Neuronal stem cell (in vitro differentiated cells): ENCODE measurements around the gene ANKFN1.

Source experiments
- DNase-seq: peaks from one replicate; pipeline ENCODE4 v3.0.0-alpha.2; 2013; ENCODE audit warnings: low spot score
- H2AFZ ChIP-seq: one replicate; pipeline ENCODE4 v1.6.1; 2013; ENCODE audit warnings: mild to moderate bottlenecking, low read length, inconsistent platforms
- H2AK5ac ChIP-seq: 2 replicates; pipeline ENCODE4 v1.6.1; 2013; ENCODE audit warnings: low read depth, mild to moderate bottlenecking, inconsistent platforms, low read length, moderate library complexity, mixed read lengths
- H2BK120ac ChIP-seq: 2 replicates; pipeline ENCODE4 v1.6.1; 2013; ENCODE audit warnings: low read depth, mild to moderate bottlenecking, inconsistent platforms, low read length, moderate library complexity, mixed read lengths
- H2BK12ac ChIP-seq: one replicate; pipeline ENCODE4 v1.6.1; 2013; ENCODE audit warnings: low read length, inconsistent platforms
- H2BK15ac ChIP-seq: 2 replicates; pipeline ENCODE4 v1.6.1; 2013; ENCODE audit warnings: mild to moderate bottlenecking, low read length, inconsistent platforms, mixed read lengths
- H2BK5ac ChIP-seq: one replicate; pipeline ENCODE4 v1.6.1; 2013; ENCODE audit warnings: inconsistent platforms, mild to moderate bottlenecking, low read length, moderate library complexity
- H3K14ac ChIP-seq: one replicate; pipeline ENCODE4 v1.6.1; 2013; ENCODE audit warnings: low read length, inconsistent platforms
- H3K18ac ChIP-seq: 2 replicates; pipeline ENCODE4 v1.6.1; 2013; ENCODE audit warnings: low read length, inconsistent platforms
- H3K23ac ChIP-seq: 2 replicates; pipeline ENCODE4 v1.6.1; 2013; ENCODE audit warnings: low read depth, mild to moderate bottlenecking, mixed read lengths, low read length, inconsistent platforms; ENCODE audit not compliant: poor library complexity
- H3K27ac ChIP-seq: replicated peaks from 3 replicates; pipeline ENCODE4 v1.5.1; 2013; ENCODE audit warnings: low read length, inconsistent platforms
- H3K27me3 ChIP-seq, 3 experiments: 2 replicates each; pipeline ENCODE4 v1.6.1; 2013; ENCODE audit warnings: low read length in 3 of 3, mild to moderate bottlenecking in 2 of 3, inconsistent platforms in 1 of 3, low read depth in 1 of 3, mixed read lengths in 1 of 3, moderate library complexity in 1 of 3; ENCODE audit not compliant: control insufficient read depth in 3 of 3, insufficient read depth in 3 of 3
- H3K36me3 ChIP-seq, 2 donors: replicated peaks in 1 of 2; 2 replicates each; pipeline ENCODE4 v1.6.1; 2013; ENCODE audit warnings: low read length in 2 of 2; ENCODE audit not compliant: control insufficient read depth in 2 of 2, insufficient read depth in 2 of 2
- H3K4ac ChIP-seq: 2 replicates; pipeline ENCODE4 v1.6.1; 2013; ENCODE audit warnings: inconsistent platforms, mild to moderate bottlenecking, low read length, moderate library complexity
- H3K4me1 ChIP-seq, 2 donors: 1 replicate in 1 of 2; 2 replicates in 1 of 2; pipeline ENCODE4 v1.6.1; 2013; ENCODE audit warnings: low read length in 2 of 2, low read depth in 1 of 2; ENCODE audit not compliant: control insufficient read depth in 2 of 2, insufficient read depth in 1 of 2
- H3K4me2 ChIP-seq: one replicate; pipeline ENCODE4 v1.6.1; 2013; ENCODE audit warnings: mild to moderate bottlenecking, low read length, inconsistent platforms; ENCODE audit not compliant: insufficient read depth, poor library complexity, severe bottlenecking
- H3K4me3 ChIP-seq, 2 donors: 2 replicates each; pipeline ENCODE4 v1.5.1; 2013; ENCODE audit warnings: low read length in 2 of 2, mild to moderate bottlenecking in 2 of 2, inconsistent platforms in 1 of 2, moderate library complexity in 1 of 2
- H3K79me1 ChIP-seq: one replicate; pipeline ENCODE4 v1.6.1; 2013; ENCODE audit warnings: low read depth, mild to moderate bottlenecking, inconsistent platforms, low read length, moderate library complexity
- H3K9ac ChIP-seq: one replicate; pipeline ENCODE4 v1.6.1; 2013; ENCODE audit warnings: mild to moderate bottlenecking, low read depth, low read length, inconsistent platforms; ENCODE audit not compliant: poor library complexity
- H3K9me3 ChIP-seq, 2 donors: replicated peaks in 1 of 2; 2 replicates each; pipeline versions ENCODE3 to v1.6.1; 2013; ENCODE audit warnings: low read length in 2 of 2, mild to moderate bottlenecking in 2 of 2, inconsistent platforms in 1 of 2, low read depth in 1 of 2, mixed read lengths in 1 of 2, moderate library complexity in 1 of 2; ENCODE audit not compliant: control insufficient read depth in 2 of 2, insufficient read depth in 1 of 2
- H4K8ac ChIP-seq: one replicate; pipeline ENCODE4 v1.6.1; 2013; ENCODE audit warnings: low read depth, mild to moderate bottlenecking, inconsistent platforms, low read length, moderate library complexity
- H4K91ac ChIP-seq: one replicate; pipeline ENCODE4 v1.6.1; 2013; ENCODE audit warnings: low read length, low read depth, mild to moderate bottlenecking, inconsistent platforms; ENCODE audit not compliant: poor library complexity
- WGBS, 2 donors: extraction: QIAGEN DNeasy Blood & Tissue Kit; methylation state at CpG; one replicate each; pipeline ENCODE4 v1.1.7; 2013; ENCODE audit warnings: missing lambda C conversion rate in 2 of 2, mixed read lengths in 1 of 2; ENCODE audit not compliant: insufficient read length in 2 of 2, insufficient replicate concordance in 1 of 2; ENCODE audit errors: extremely low coverage in 2 of 2; 5-methylcytosine and 5-hydroxymethylcytosine counted together

The ANKFN1 gene

GRCh38 chr17:56523042-56523441 lies 369.8 kb downstream of the ANKFN1 start:
- H2BK120ac ChIP-seq: no peak overlapping the region
- no peaks in the 10 kb centered on the region for H3K36me3 ChIP-seq
- no peak overlapping the region for H2BK15ac ChIP-seq
- no peak overlapping the region for H2AK5ac ChIP-seq
- no peaks in the 10 kb centered on the region for H3K9me3 ChIP-seq
- H3K4me2 ChIP-seq: no peak overlapping the region
- H3K23ac ChIP-seq: no peak overlapping the region
- H3K4me1 ChIP-seq: peaks cover 0 to 6% of the 10 kb centered on the region in 2 donors
- no peak for DNase-seq
- no peak overlapping the region for H2BK5ac ChIP-seq
- H3K4me3 ChIP-seq: no peak overlapping the region
- no peak overlapping the region for H3K18ac ChIP-seq
- no peak overlapping the region for H3K27ac ChIP-seq
- H2BK12ac ChIP-seq: no peak overlapping the region
- H3K27me3 ChIP-seq: no peaks in the 10 kb centered on the region
- H2AFZ ChIP-seq: no peak overlapping the region
- H4K91ac ChIP-seq: no peak overlapping the region
- H3K14ac ChIP-seq: no peak overlapping the region
- H3K4ac ChIP-seq: no peak overlapping the region
- no peaks in the 10 kb centered on the region for H3K79me1 ChIP-seq
- H4K8ac ChIP-seq: no peak overlapping the region
- no CpG with 5 or more reads among the region's 2 CpGs for WGBS, 2 donors
- no peak overlapping the region for H3K9ac ChIP-seq

- Histone ChIP-seq H4K8ac (no peak overlapping the region), H3K9me3 (no peaks in the 10 kb centered on the region)
- no CpG with 5 or more reads among the region's 2 CpGs for WGBS, 2 donors
Measured at GRCh38 chr17:56528696-56529095, 375.4 kb downstream of the ANKFN1 start.

DNA sequence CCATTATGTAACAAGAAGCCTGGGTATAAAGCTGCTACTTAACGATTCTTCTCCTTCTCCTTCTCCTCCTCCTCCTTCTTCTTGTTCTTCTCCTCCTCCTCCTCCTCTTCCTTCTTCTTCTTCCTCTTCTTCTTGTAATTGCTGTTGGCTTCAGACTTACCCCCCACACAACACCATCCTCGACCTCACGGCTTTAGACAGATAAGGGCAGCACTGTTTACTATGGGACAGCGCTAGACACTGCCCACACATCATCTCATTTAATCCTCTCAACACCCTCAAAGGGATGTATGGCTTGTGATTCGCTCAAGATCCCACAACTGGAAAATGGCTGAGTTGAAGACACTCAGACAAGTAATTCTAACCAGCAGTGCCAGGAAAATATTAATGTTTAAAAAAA lies 379.7 kb downstream of the ANKFN1 start:
- H3K79me1 ChIP-seq: no peaks in the 10 kb centered on the region
- no peak overlapping the region for H2BK15ac ChIP-seq
- H2BK120ac ChIP-seq: no peak overlapping the region
- no peak overlapping the region for H3K4me3 ChIP-seq
- no peak overlapping the region for H2BK12ac ChIP-seq
- H3K14ac ChIP-seq: no peak overlapping the region
- H3K27me3 ChIP-seq: no peaks in the 10 kb centered on the region
- H2AK5ac ChIP-seq: no peak overlapping the region
- H3K9me3 ChIP-seq: no peaks in the 10 kb centered on the region
- H3K4ac ChIP-seq: no peak overlapping the region
- H3K18ac ChIP-seq: no peak overlapping the region
- DNase-seq: no peak
- H4K91ac ChIP-seq: no peak overlapping the region
- no peaks in the 10 kb centered on the region for H3K36me3 ChIP-seq
- WGBS, 2 donors: no CpG with 5 or more reads among the region's 5 CpGs
- no peak overlapping the region for H2AFZ ChIP-seq
- no peak overlapping the region for H3K9ac ChIP-seq
- H2BK5ac ChIP-seq: no peak overlapping the region
- H3K27ac ChIP-seq: no peak overlapping the region
- H3K23ac ChIP-seq: no peak overlapping the region
- H3K4me2 ChIP-seq: no peak overlapping the region
- no peaks in the 10 kb centered on the region for H3K4me1 ChIP-seq
- no peak overlapping the region for H4K8ac ChIP-seq

More at GRCh38 chr17:56528696-56529095, 375.4 kb downstream of the ANKFN1 start:
- no peak overlapping the region for H3K4ac ChIP-seq
- no peaks in the 10 kb centered on the region for H3K27me3 ChIP-seq
- H3K36me3 ChIP-seq: no peaks in the 10 kb centered on the region
- no peak overlapping the region for H2AK5ac ChIP-seq
- H2BK5ac ChIP-seq: no peak overlapping the region
- no peak overlapping the region for H3K18ac ChIP-seq
- H3K4me1 ChIP-seq: no peaks in the 10 kb centered on the region
- no peaks in the 10 kb centered on the region for H3K79me1 ChIP-seq
- no peak overlapping the region for H2BK120ac ChIP-seq
- H2AFZ ChIP-seq: no peak overlapping the region
- no peak overlapping the region for H3K27ac ChIP-seq
- H2BK12ac ChIP-seq: no peak overlapping the region
- H3K4me3 ChIP-seq: no peak overlapping the region
- H3K14ac ChIP-seq: no peak overlapping the region
- no peak overlapping the region for H3K9ac ChIP-seq
- no peak overlapping the region for H2BK15ac ChIP-seq
- H3K4me2 ChIP-seq: no peak overlapping the region
- no peak overlapping the region for H3K23ac ChIP-seq
- no peak for DNase-seq
- H4K91ac ChIP-seq: no peak overlapping the region

GRCh38 chr17:56536766-56537165 lies 383.5 kb downstream of the ANKFN1 start:
- no peak overlapping the region for H3K18ac ChIP-seq
- H3K9ac ChIP-seq: no peak overlapping the region
- H2BK12ac ChIP-seq: no peak overlapping the region
- DNase-seq: no peak
- no peak overlapping the region for H2BK120ac ChIP-seq
- H3K4me3 ChIP-seq: no peak overlapping the region
- H2BK15ac ChIP-seq: no peak overlapping the region
- peaks cover 0 to 3% of the 10 kb centered on the region in 2 donors for H3K4me1 ChIP-seq
- no peak overlapping the region for H3K4ac ChIP-seq
- H3K9me3 ChIP-seq: peaks cover 0 to 4% of the 10 kb centered on the region in 2 donors
- no peaks in the 10 kb centered on the region for H3K36me3 ChIP-seq
- H4K91ac ChIP-seq: no peak overlapping the region
- H3K79me1 ChIP-seq: no peaks in the 10 kb centered on the region
- H3K14ac ChIP-seq: no peak overlapping the region
- H2AFZ ChIP-seq: no peak overlapping the region
- WGBS, 2 donors: no CpG with 5 or more reads among the region's 1 CpG
- no peak overlapping the region for H2BK5ac ChIP-seq
- no peak overlapping the region for H3K27ac ChIP-seq
- no peak overlapping the region for H2AK5ac ChIP-seq
- no peak overlapping the region for H3K23ac ChIP-seq
- H3K27me3 ChIP-seq: no peaks in the 10 kb centered on the region
- H4K8ac ChIP-seq: no peak overlapping the region
- H3K4me2 ChIP-seq: no peak overlapping the region
